ENCODE results near the gene ITGA7. TPM values are rescaled to one million over a fixed set of nuclear protein-coding genes. Genes with fewer than 3 reads are reported as not detected.

Gene ITGA7
- total RNA-seq, 1 donor from 2014 or later: 43.4 TPM

- H3K27me3 ChIP-seq: no peaks in the 10 kb centered on the region
- H3K27ac ChIP-seq: no peak overlapping the region
- no peak overlapping the region for H2AFZ ChIP-seq (replicated peaks)
- no peaks in the 10 kb centered on the region for H3F3A ChIP-seq (ENCODE audit: low read depth)
- Mint-ChIP-seq H3K9me3 (no peaks in the 10 kb centered on the region), H3K4me1 (no peaks in the 10 kb centered on the region), H3K27me3 (ENCODE audit: insufficient read depth, low read depth) (no peaks in the 10 kb centered on the region), H3K4me3 (no peak overlapping the region), H3K36me3 (no peaks in the 10 kb centered on the region), H3K27ac (no peak overlapping the region)
- H3K4me2 ChIP-seq: no peak overlapping the region
- H3K36me3 ChIP-seq: no peaks in the 10 kb centered on the region
- no peak overlapping the region for H3K4me3 ChIP-seq
- H3K9me3 ChIP-seq (ENCODE audit: low read depth): no peaks in the 10 kb centered on the region
- no peaks in the 10 kb centered on the region for H3K79me2 ChIP-seq (ENCODE audit: low read depth)
- no peaks in the 10 kb centered on the region for H3K4me1 ChIP-seq
- H4K20me1 ChIP-seq (ENCODE audit: low read depth): no peaks in the 10 kb centered on the region
- TF ChIP-seq EZH2 (IDR thresholded peaks at IDR 0.05) (no peak), EZH2phosphoT487 (IDR thresholded peaks at IDR 0.05) (no peak)
- TF ChIP-seq, protein P1, sequence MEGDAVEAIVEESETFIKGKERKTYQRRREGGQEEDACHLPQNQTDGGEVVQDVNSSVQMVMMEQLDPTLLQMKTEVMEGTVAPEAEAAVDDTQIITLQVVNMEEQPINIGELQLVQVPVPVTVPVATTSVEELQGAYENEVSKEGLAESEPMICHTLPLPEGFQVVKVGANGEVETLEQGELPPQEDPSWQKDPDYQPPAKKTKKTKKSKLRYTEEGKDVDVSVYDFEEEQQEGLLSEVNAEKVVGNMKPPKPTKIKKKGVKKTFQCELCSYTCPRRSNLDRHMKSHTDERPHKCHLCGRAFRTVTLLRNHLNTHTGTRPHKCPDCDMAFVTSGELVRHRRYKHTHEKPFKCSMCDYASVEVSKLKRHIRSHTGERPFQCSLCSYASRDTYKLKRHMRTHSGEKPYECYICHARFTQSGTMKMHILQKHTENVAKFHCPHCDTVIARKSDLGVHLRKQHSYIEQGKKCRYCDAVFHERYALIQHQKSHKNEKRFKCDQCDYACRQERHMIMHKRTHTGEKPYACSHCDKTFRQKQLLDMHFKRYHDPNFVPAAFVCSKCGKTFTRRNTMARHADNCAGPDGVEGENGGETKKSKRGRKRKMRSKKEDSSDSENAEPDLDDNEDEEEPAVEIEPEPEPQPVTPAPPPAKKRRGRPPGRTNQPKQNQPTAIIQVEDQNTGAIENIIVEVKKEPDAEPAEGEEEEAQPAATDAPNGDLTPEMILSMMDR (IDR thresholded peaks at IDR 0.05): no peak
- DNase-seq (ENCODE audit: low spot score): no peak
- no peak overlapping the region for H3K9ac ChIP-seq
These were observed 36.0 kb downstream of the ITGA7 start for GRCh38 chr12:55671746-55672145.

- H3F3A ChIP-seq (ENCODE audit: low read depth): no peaks in the 10 kb centered on the region
- peak overlapping the region; percentile 26 for H2AFZ ChIP-seq (replicated peaks)
- H3K4me2 ChIP-seq: no peak overlapping the region
- H3K27ac ChIP-seq: no peak overlapping the region
- Mint-ChIP-seq H3K36me3 (no peaks in the 10 kb centered on the region), H3K9me3 (no peaks in the 10 kb centered on the region), H3K4me1 (no peaks in the 10 kb centered on the region), H3K27me3 (ENCODE audit: insufficient read depth, low read depth) (no peaks in the 10 kb centered on the region), H3K27ac (no peak overlapping the region), H3K4me3 (no peak overlapping the region)
- no peak overlapping the region for H3K9ac ChIP-seq
- no peaks in the 10 kb centered on the region for H3K27me3 ChIP-seq
- H3K36me3 ChIP-seq: no peaks in the 10 kb centered on the region
- H3K4me1 ChIP-seq: no peaks in the 10 kb centered on the region
- H3K9me3 ChIP-seq (ENCODE audit: low read depth): no peaks in the 10 kb centered on the region
- no peak for TF ChIP-seq EZH2 (IDR thresholded peaks at IDR 0.05)
- TF ChIP-seq, protein P1 (IDR thresholded peaks at IDR 0.05): no peak
- TF ChIP-seq EZH2phosphoT487 (IDR thresholded peaks at IDR 0.05): no peak
- H4K20me1 ChIP-seq (ENCODE audit: low read depth): no peaks in the 10 kb centered on the region
- H3K4me3 ChIP-seq: no peak overlapping the region
- H3K79me2 ChIP-seq (ENCODE audit: low read depth): no peaks in the 10 kb centered on the region
- DNase-seq (ENCODE audit: low spot score): no peak
These were observed 37.4 kb downstream of the ITGA7 start for GRCh38 chr12:55670276-55670675.

DNA sequence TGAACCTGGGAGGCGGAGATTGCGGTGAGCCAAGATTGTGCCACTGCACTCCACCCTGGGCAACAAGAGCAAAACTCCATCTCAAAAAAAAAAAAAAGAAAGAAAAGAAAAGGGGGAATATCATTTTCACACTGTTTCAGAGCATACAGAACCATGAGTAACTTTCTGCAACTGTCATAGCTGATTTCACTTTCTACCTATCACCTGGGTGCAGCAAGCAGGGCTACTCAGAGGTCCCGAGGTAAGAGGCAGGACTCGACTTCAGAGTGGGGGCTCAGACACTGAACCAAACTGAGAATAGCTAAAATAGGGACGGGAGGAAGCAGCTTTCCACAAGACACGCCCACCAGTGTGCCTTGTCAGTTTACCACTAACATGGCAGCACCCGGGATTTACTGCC, 41.2 kb downstream of the ITGA7 start:
- Mint-ChIP-seq H3K27ac (no peak overlapping the region), H3K4me3 (no peak overlapping the region), H3K27me3 (ENCODE audit: insufficient read depth, low read depth) (no peaks in the 10 kb centered on the region), H3K36me3 (no peaks in the 10 kb centered on the region), H3K4me1 (no peaks in the 10 kb centered on the region), H3K9me3 (no peaks in the 10 kb centered on the region)
- no peak for DNase-seq (ENCODE audit: low spot score)
- Histone ChIP-seq H3K4me2 (no peak overlapping the region), H4K20me1 (ENCODE audit: low read depth) (no peaks in the 10 kb centered on the region), H3K27ac (no peak overlapping the region), H3K79me2 (ENCODE audit: low read depth) (no peaks in the 10 kb centered on the region), H3K36me3 (no peaks in the 10 kb centered on the region), H3K9me3 (ENCODE audit: low read depth) (no peaks in the 10 kb centered on the region), H2AFZ (replicated peaks) (no peak overlapping the region), H3K27me3 (no peaks in the 10 kb centered on the region), H3K9ac (no peak overlapping the region), H3K4me3 (no peak overlapping the region), H3K4me1 (no peaks in the 10 kb centered on the region), H3F3A (ENCODE audit: low read depth) (no peaks in the 10 kb centered on the region)
- TF ChIP-seq EZH2 (IDR thresholded peaks at IDR 0.05) (no peak), EZH2phosphoT487 (IDR thresholded peaks at IDR 0.05) (no peak)
- TF ChIP-seq, protein P1 (IDR thresholded peaks at IDR 0.05): no peak

Measured in neural progenitor cell (in vitro differentiated cells).